GM19351 (cell line): ENCODE measurements around the gene CASP1.
"Not testable (repeated sequence)": the region's sequence is repeated elsewhere in the genome, so short reads cannot be mapped to it uniquely, and the experiment has no call there.

Experiments used
- ATAC-seq: cut with Tn5 transposase; IDR thresholded peaks from one replicate; pipeline ENCODE4 v1.9.1; 2021; ENCODE audit warnings: mild to moderate bottlenecking, moderate library complexity; ENCODE audit not compliant: unreplicated experiment

The CASP1 gene

GRCh38 chr11:105046898-105047579 lies 12.1 kb upstream of the CASP1 start:
- ATAC-seq: no peak

GRCh38 chr11:105045676-105046296 lies 10.8 kb upstream of the CASP1 start:
- no peak for ATAC-seq

- peak; percentile 99 for ATAC-seq
Observed at GRCh38 chr11:105044557-105045524, 9.9 kb upstream of the CASP1 start, which contains the start of gene CARD16. Gene CARD16, minus strand, starts transcription at chr11:105045335. Its CDS starts 38 bp downstream, at chr11:105045297.

GRCh38 chr11:105042178-105042577 lies 7.2 kb upstream of the CASP1 start:
- ATAC-seq: no peak

- ATAC-seq: no peak
Observed at GRCh38 chr11:105040703-105041102, 5.8 kb upstream of the CASP1 start.

- not testable (repeated sequence) for ATAC-seq
Observed at GRCh38 chr11:105034388-105034787, 556 bp downstream of the CASP1 start.

GRCh38 chr11:105033781-105034180 lies 1.2 kb downstream of the CASP1 start:
- no peak for ATAC-seq

- no peak for ATAC-seq
Observed at GRCh38 chr11:105033343-105033742, 1.6 kb downstream of the CASP1 start.

GRCh38 chr11:105032495-105032894 lies 2.4 kb downstream of the CASP1 start:
- ATAC-seq: peak; percentile 29

- no peak for ATAC-seq
Observed at GRCh38 chr11:105027678-105028077, 7.3 kb downstream of the CASP1 start.

- no peak for ATAC-seq
Observed at GRCh38 chr11:105024394-105024793, 10.6 kb downstream of the CASP1 start.

GRCh38 chr11:105023003-105023402 lies 11.9 kb downstream of the CASP1 start, which contains the start of gene CASP5:
Gene CASP5, minus strand, starts transcription at chr11:105023168. Its CDS starts 32 bp downstream, at chr11:105023136.
- no peak for ATAC-seq

- no peak for ATAC-seq
Observed at GRCh38 chr11:105022527-105022926, 12.4 kb downstream of the CASP1 start.

GRCh38 chr11:105007463-105007862 lies 27.5 kb downstream of the CASP1 start:
- ATAC-seq: no peak

GRCh38 chr11:105005451-105005845 lies 29.5 kb downstream of the CASP1 start:
- no peak for ATAC-seq

GRCh38 chr11:105004021-105004420 lies 30.9 kb downstream of the CASP1 start:
- ATAC-seq: no peak

GRCh38 chr11:105003151-105003550 lies 31.8 kb downstream of the CASP1 start:
- no peak for ATAC-seq

GRCh38 chr11:105000797-105001196 lies 34.1 kb downstream of the CASP1 start:
- peak; percentile 96 for ATAC-seq

GRCh38 chr11:105000167-105000566 lies 34.8 kb downstream of the CASP1 start:
- no peak for ATAC-seq

GRCh38 chr11:104999721-105000120 lies 35.2 kb downstream of the CASP1 start:
- no peak for ATAC-seq

- no peak for ATAC-seq
Observed at GRCh38 chr11:104997288-104997687, 37.7 kb downstream of the CASP1 start.
